Esophagus mucosa (tissue), 1 donor: ENCODE results near the gene NXPE2. TPM values are rescaled to one million over a fixed set of nuclear protein-coding genes. Genes with fewer than 3 reads are reported as not detected.

ENCODE experiments used
- ATAC-seq: fragments of 200-7000 bp; cut with Tn5 transposase; one replicate; pipeline ENCODE4 v1.9.1; 2020
- total RNA-seq: library from RNA; stranded (reverse); gene quantifications from one replicate; pipeline ENCODE4 v1.2.4, GENCODE V29; 2023
- donor health status: DM: yes; HTN: yes; CAD: no.

NXPE2 gene
- total RNA-seq, 1 donor from 2014 or later: not detected

DNA sequence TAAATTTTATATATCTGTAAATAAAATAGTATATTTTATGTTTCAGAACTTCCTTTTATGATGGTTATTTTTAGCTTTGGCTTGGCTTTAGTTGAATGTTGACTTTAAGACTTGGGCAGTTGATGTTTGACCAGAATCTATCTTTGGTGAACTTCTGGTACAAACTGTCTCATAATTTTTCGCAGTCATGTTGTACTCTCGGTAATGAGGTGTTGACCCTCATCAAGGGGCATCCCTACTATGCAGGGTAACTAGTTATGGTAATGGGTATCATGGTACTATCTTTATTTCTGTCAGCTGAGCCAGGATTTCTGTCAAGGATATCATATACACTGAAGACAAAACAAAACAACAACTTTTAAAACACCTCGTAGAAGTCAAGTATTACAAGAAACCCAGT, 67.7 kb downstream of the NXPE2 start:
- no peak for ATAC-seq

Other genes starting within 250 kb of the NXPE2 start
- 71.5 TPM for gene REXO2, start 239.1 kb upstream of the NXPE2 start, total RNA-seq
- not detected for gene NXPE1, start 118.6 kb upstream of the NXPE2 start, total RNA-seq
- not detected for gene NXPE4, start 82.7 kb upstream of the NXPE2 start, total RNA-seq